PC-9 (cell line): Measurements from ENCODE around the gene DPH1.

Experiments
- EZH2 ChIP-seq: fragments of 200-600 bp; sonication (generic); IDR thresholded peaks from 2 replicates; pipeline ENCODE4 v1.8.0; 2017; ENCODE audit warnings: antibody characterized with exemption, low read depth
- TF ChIP-seq, protein P1 (sequence below): fragments of 200-600 bp; sonication (generic); conservative IDR thresholded peaks from 2 replicates; pipeline ENCODE4 v1.6.1; 2017; ENCODE audit warnings: mixed run types, antibody characterized with exemption, mild to moderate bottlenecking, moderate library complexity

DNA sequence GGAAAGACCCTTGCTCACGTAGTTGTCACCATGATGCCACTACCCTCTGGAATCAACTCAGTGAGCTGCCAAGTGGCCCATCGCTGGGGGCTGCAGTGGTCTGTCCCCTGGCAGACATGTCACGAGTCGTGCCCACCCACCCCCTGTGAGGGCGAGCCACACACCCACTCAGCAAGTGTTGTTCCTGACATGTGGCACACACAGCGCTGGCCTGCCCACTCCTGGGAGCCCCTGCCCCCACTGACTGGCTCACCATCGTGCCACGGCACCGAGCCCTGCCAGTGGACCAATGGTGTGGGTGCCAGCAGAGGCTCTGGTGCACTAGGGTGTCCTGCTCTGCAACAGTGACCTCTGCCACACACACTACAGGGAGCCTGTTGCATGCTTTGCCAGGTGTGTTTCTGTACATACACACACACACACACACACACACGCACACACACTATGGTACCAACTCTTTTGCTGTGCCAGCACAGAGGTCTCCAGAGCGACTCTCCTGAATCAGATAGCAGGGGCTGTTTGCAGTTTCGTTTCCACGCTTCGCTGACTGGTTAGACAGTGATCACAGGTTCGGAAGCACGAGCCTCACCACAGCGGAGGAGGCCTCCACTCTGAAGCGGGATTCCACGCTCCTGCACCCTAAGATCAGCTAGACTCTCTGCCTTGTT is 12.5 kb upstream of the DPH1 start:
- TF ChIP-seq, protein P1, sequence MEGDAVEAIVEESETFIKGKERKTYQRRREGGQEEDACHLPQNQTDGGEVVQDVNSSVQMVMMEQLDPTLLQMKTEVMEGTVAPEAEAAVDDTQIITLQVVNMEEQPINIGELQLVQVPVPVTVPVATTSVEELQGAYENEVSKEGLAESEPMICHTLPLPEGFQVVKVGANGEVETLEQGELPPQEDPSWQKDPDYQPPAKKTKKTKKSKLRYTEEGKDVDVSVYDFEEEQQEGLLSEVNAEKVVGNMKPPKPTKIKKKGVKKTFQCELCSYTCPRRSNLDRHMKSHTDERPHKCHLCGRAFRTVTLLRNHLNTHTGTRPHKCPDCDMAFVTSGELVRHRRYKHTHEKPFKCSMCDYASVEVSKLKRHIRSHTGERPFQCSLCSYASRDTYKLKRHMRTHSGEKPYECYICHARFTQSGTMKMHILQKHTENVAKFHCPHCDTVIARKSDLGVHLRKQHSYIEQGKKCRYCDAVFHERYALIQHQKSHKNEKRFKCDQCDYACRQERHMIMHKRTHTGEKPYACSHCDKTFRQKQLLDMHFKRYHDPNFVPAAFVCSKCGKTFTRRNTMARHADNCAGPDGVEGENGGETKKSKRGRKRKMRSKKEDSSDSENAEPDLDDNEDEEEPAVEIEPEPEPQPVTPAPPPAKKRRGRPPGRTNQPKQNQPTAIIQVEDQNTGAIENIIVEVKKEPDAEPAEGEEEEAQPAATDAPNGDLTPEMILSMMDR: no peak
- no peak for TF ChIP-seq EZH2
